GM21515 (cell line): ENCODE results near the gene ATP1A3.
"Not testable (repeated sequence)": the region's sequence is repeated elsewhere in the genome, so short reads cannot be mapped to it uniquely, and the experiment has no call there.

ENCODE experiments used
- ATAC-seq: cut with Tn5 transposase; IDR thresholded peaks from one replicate; pipeline ENCODE4 v1.9.1; 2021; ENCODE audit not compliant: unreplicated experiment

Gene ATP1A3

GRCh38 chr19:41993612-41994483 is at the start of gene ATP1A3:
ATP1A3 (minus strand) TSS chr19:41994230; CDS start chr19:41994076, 154 bp downstream.
- ATAC-seq: no peak

- ATAC-seq: no peak
Measured at GRCh38 chr19:42042455-42043170, 48.6 kb upstream of the ATP1A3 start.

GRCh38 chr19:42040491-42040890 is 46.5 kb upstream of the ATP1A3 start:
- not testable (repeated sequence) for ATAC-seq

- no peak for ATAC-seq
Measured at GRCh38 chr19:42040031-42040430, 46.0 kb upstream of the ATP1A3 start.

- no peak for ATAC-seq
Measured at GRCh38 chr19:42038666-42039065, 44.6 kb upstream of the ATP1A3 start.

- no peak for ATAC-seq
Measured at GRCh38 chr19:42037649-42038048, 43.6 kb upstream of the ATP1A3 start.

GRCh38 chr19:42034640-42035391 is 40.8 kb upstream of the ATP1A3 start:
- not testable (repeated sequence) for ATAC-seq

GRCh38 chr19:42033413-42033812 is 39.4 kb upstream of the ATP1A3 start:
- ATAC-seq: no peak

GRCh38 chr19:42032431-42032830 is 38.4 kb upstream of the ATP1A3 start:
- ATAC-seq: no peak

- ATAC-seq: no peak
Measured at GRCh38 chr19:42030645-42031440, 36.8 kb upstream of the ATP1A3 start.

- no peak for ATAC-seq
Measured at GRCh38 chr19:42028304-42029216, 34.5 kb upstream of the ATP1A3 start.

GRCh38 chr19:42024622-42025111 is 30.6 kb upstream of the ATP1A3 start:
- no peak for ATAC-seq

- ATAC-seq: no peak
Measured at GRCh38 chr19:42023943-42024260, 29.9 kb upstream of the ATP1A3 start.

GRCh38 chr19:42023121-42023942 is 29.3 kb upstream of the ATP1A3 start:
- ATAC-seq: no peak

- ATAC-seq: no peak
Measured at GRCh38 chr19:42022616-42023015, 28.6 kb upstream of the ATP1A3 start.

GRCh38 chr19:42021185-42021584 is 27.2 kb upstream of the ATP1A3 start:
- ATAC-seq: no peak

- no peak for ATAC-seq
Measured at GRCh38 chr19:42018503-42019193, 24.6 kb upstream of the ATP1A3 start.

- no peak for ATAC-seq
Measured at GRCh38 chr19:42017040-42017439, 23.0 kb upstream of the ATP1A3 start.
